Astrocyte (in vitro differentiated cells and primary cell): ENCODE data around the gene UBAC2. TPM values are rescaled to one million over a fixed set of nuclear protein-coding genes. Genes with fewer than 3 reads are reported as not detected.
"Not testable (repeated sequence)": the region's sequence is repeated elsewhere in the genome, so short reads cannot be mapped to it uniquely, and the experiment has no call there.

Experiments used
- DNase-seq: peaks from one replicate; pipeline ENCODE4 v3.0.0-alpha.2; 2010; ENCODE audit warnings: low read depth
- FAIRE-seq: peaks from 2 replicates; lab custom pipeline; 2011; peaks lifted over from hg19 to GRCh38; lab: Jason Lieb, UNC
- H2AFZ ChIP-seq: 2 replicates; pipeline ENCODE4 v1.6.0; 2012; ENCODE audit warnings: low read depth, low read length, inconsistent platforms
- H3K27ac ChIP-seq: 2 replicates; pipeline ENCODE4 v1.5.1; 2011; ENCODE audit warnings: low read depth, low read length, inconsistent platforms
- H3K27me3 ChIP-seq: 2 replicates; pipeline ENCODE4 v1.6.0; 2011; ENCODE audit warnings: low read length, inconsistent platforms; ENCODE audit not compliant: insufficient read depth
- H3K36me3 ChIP-seq: 2 replicates; pipeline ENCODE4 v1.5.1; 2011; ENCODE audit warnings: low read length, inconsistent platforms; ENCODE audit not compliant: insufficient read depth
- H3K4me1 ChIP-seq: 2 replicates; pipeline ENCODE4 v1.5.1; 2011; ENCODE audit warnings: low read length, inconsistent platforms; ENCODE audit not compliant: insufficient read depth
- H3K4me2 ChIP-seq: 2 replicates; pipeline ENCODE4 v1.6.0; 2012; ENCODE audit warnings: low read length, inconsistent platforms
- H3K4me3 ChIP-seq: 2 replicates; pipeline ENCODE4 v1.5.1; 2011; ENCODE audit warnings: low read depth, mild to moderate bottlenecking, low read length, inconsistent platforms; ENCODE audit not compliant: insufficient read depth
- H3K79me2 ChIP-seq: 2 replicates; pipeline ENCODE4 v1.6.0; 2012; ENCODE audit warnings: mild to moderate bottlenecking, low read length, inconsistent platforms; ENCODE audit not compliant: insufficient read depth
- H3K9ac ChIP-seq: 2 replicates; pipeline ENCODE4 v1.6.0; 2012; ENCODE audit warnings: mild to moderate bottlenecking, low read length, inconsistent platforms
- H3K9me3 ChIP-seq: 2 replicates; pipeline ENCODE4 v1.5.1; 2012; ENCODE audit warnings: low read depth, mild to moderate bottlenecking, low read length, inconsistent platforms; ENCODE audit not compliant: insufficient read depth
- H4K20me1 ChIP-seq: 2 replicates; pipeline ENCODE4 v1.6.0; 2012; ENCODE audit warnings: low read length, inconsistent platforms; ENCODE audit not compliant: insufficient read depth
- H3K27ac Mint-ChIP-seq: one replicate; pipeline ENCODE4 v1.8.0; 2021; ENCODE audit warnings: mild to moderate bottlenecking, mixed read lengths; ENCODE audit not compliant: unreplicated experiment
- H3K27me3 Mint-ChIP-seq: one replicate; pipeline ENCODE4 v1.8.0; 2021; ENCODE audit warnings: low read depth, mixed read lengths; ENCODE audit not compliant: unreplicated experiment
- H3K36me3 Mint-ChIP-seq: one replicate; pipeline ENCODE4 v1.8.0; 2021; ENCODE audit warnings: low read depth, mixed read lengths; ENCODE audit not compliant: unreplicated experiment
- H3K4me1 Mint-ChIP-seq: one replicate; pipeline ENCODE4 v1.8.0; 2021; ENCODE audit warnings: low read depth, mixed read lengths; ENCODE audit not compliant: unreplicated experiment
- H3K4me3 Mint-ChIP-seq: one replicate; pipeline ENCODE4 v1.8.0; 2021; ENCODE audit warnings: mild to moderate bottlenecking, moderate library complexity, mixed read lengths; ENCODE audit not compliant: unreplicated experiment
- H3K9me3 Mint-ChIP-seq: one replicate; pipeline ENCODE4 v1.8.0; 2021; ENCODE audit warnings: mild to moderate bottlenecking, mixed read lengths; ENCODE audit not compliant: unreplicated experiment
- CTCF ChIP-seq: IDR thresholded peaks from 2 replicates; pipeline ENCODE4 v1.5.1; 2011; ENCODE audit warnings: low read depth, mild to moderate bottlenecking, inconsistent platforms, low read length, moderate library complexity; ENCODE audit not compliant: insufficient read depth
- EZH2 ChIP-seq: IDR thresholded peaks from 2 replicates; pipeline ENCODE4 v1.6.1; 2012; ENCODE audit warnings: mild to moderate bottlenecking, low read length, inconsistent platforms; ENCODE audit not compliant: insufficient read depth
- total RNA-seq: library from RNA; stranded (reverse); gene quantifications from 2 replicates; pipeline ENCODE4 v1.2.1, GENCODE V29; 2021

The UBAC2 gene
- total RNA-seq, 1 donor from 2014 or later, result 61.0 TPM

GRCh38 chr13:99208845-99209527 lies 8.3 kb downstream of the UBAC2 start:
- TF ChIP-seq CTCF (no peak), EZH2 (no peak)
- no peaks in the 10 kb centered on the region for H3K4me1 ChIP-seq
- H3K27ac ChIP-seq, result no peak overlapping the region
- Mint-ChIP-seq H3K27me3 (no peaks in the 10 kb centered on the region), H3K9me3 (peaks cover 2% of the 10 kb centered on the region), H3K4me3 (no peak overlapping the region), H3K36me3 (peaks cover 19% of the 10 kb centered on the region), H3K4me1 (peaks cover 7% of the 10 kb centered on the region), H3K27ac (peak overlapping the region; percentile 47)
- H3K36me3 ChIP-seq, result no peaks in the 10 kb centered on the region
- no peaks in the 10 kb centered on the region for H3K27me3 ChIP-seq
- H3K79me2 ChIP-seq, result peaks cover 87% of the 10 kb centered on the region
- no peak overlapping the region for H3K4me2 ChIP-seq
- no peak overlapping the region for H2AFZ ChIP-seq
- FAIRE-seq, result no peak
- no peak overlapping the region for H3K9ac ChIP-seq
- peaks cover 78% of the 10 kb centered on the region for H4K20me1 ChIP-seq
- no peak for DNase-seq
- no peaks in the 10 kb centered on the region for H3K9me3 ChIP-seq
- no peak overlapping the region for H3K4me3 ChIP-seq

- H3K9ac ChIP-seq, H3K9me3 ChIP-seq, H3K4me1 ChIP-seq, H3K4me2 ChIP-seq, H3K27ac ChIP-seq, H3K27me3 Mint-ChIP-seq, H3K9me3 Mint-ChIP-seq, H2AFZ ChIP-seq, H3K36me3 ChIP-seq, H3K4me3 ChIP-seq, H3K27ac Mint-ChIP-seq, H3K27me3 ChIP-seq, H3K4me1 Mint-ChIP-seq, H3K4me3 Mint-ChIP-seq, DNase-seq, FAIRE-seq: not testable (repeated sequence)
- Histone ChIP-seq H4K20me1 (peaks cover 78% of the 10 kb centered on the region), H3K79me2 (peaks cover 85% of the 10 kb centered on the region)
- peaks cover 16% of the 10 kb centered on the region for H3K36me3 Mint-ChIP-seq
These were observed 10.0 kb downstream of the UBAC2 start for GRCh38 chr13:99210627-99211026.

- H2AFZ ChIP-seq, result no peak overlapping the region
- peaks cover 12% of the 10 kb centered on the region for H3K36me3 Mint-ChIP-seq
- peaks cover 85% of the 10 kb centered on the region for H3K79me2 ChIP-seq
- TF ChIP-seq EZH2 (no peak), CTCF (no peak)
- H3K27ac ChIP-seq, result no peak overlapping the region
- peaks cover 5% of the 10 kb centered on the region for H3K4me1 Mint-ChIP-seq
- DNase-seq (no peak), FAIRE-seq (no peak)
- H3K4me3 ChIP-seq, result no peak overlapping the region
- H3K9me3 ChIP-seq, result no peaks in the 10 kb centered on the region
- H3K27me3 Mint-ChIP-seq, result no peaks in the 10 kb centered on the region
- no peaks in the 10 kb centered on the region for H3K4me1 ChIP-seq
- H4K20me1 ChIP-seq, result peaks cover 69% of the 10 kb centered on the region
- H3K9ac ChIP-seq, result no peak overlapping the region
- no peaks in the 10 kb centered on the region for H3K27me3 ChIP-seq
- H3K27ac Mint-ChIP-seq, result no peak overlapping the region
- no peak overlapping the region for H3K4me3 Mint-ChIP-seq
- H3K4me2 ChIP-seq, result no peak overlapping the region
- H3K36me3 ChIP-seq, result peaks cover 2% of the 10 kb centered on the region
- no peaks in the 10 kb centered on the region for H3K9me3 Mint-ChIP-seq
These were observed 10.9 kb downstream of the UBAC2 start for GRCh38 chr13:99211421-99212035.
